HG03558 (cell line): ENCODE measurements around the gene S100B.
A peak's percentile ranks its signal among the peaks of the same experiment; 100 is the strongest.

ENCODE experiments used
- ATAC-seq: cut with Tn5 transposase; IDR thresholded peaks from one replicate; pipeline ENCODE4 v1.9.1; 2021; ENCODE audit warnings: moderate number of reproducible peaks; ENCODE audit not compliant: unreplicated experiment; ENCODE audit errors: extremely low read depth

Gene S100B

DNA sequence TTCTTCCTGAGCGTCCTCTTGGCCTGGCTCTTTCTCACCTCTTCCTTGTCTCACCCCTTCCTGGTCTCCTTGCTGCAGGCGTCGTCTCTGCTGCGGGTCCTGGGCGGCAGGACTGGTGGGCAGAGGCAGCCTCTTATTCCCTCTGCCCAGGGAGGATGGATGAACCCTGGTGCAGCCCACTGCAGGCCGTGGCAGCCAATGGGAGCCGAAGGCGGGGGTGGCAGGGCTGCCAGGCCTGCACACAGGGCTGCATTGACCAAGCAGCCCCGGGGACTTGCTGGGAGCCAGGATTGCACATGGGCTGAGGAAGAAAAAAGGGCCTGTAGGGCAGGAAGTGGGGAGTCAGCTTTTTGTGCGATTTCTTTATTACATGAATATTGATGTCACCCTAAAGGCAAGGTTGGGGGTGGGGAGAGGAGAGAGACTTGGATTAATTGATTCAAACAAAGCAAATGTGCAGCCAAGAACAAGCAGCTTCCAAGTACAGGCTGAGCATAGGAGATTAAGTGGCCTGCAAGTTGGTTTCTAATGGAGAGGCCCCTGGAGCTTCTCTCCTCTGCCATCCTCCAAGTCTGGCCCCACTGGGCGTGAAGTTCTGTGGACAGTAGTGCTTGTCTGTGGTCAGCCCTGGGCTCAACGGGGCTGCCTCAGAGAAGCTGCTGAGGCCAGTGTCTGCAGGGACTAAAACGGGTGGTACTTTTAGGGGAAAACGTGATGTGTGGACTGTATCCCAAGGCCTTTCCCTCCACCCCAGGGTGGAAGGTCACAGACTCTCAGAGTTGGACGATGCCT, at the start of gene S100B:
TSS of gene S100B (minus strand) at position 108 of the 792 bp plus-strand sequence. CDS start 2,667 bp downstream, outside the sequence.
- ATAC-seq: no peak

DNA sequence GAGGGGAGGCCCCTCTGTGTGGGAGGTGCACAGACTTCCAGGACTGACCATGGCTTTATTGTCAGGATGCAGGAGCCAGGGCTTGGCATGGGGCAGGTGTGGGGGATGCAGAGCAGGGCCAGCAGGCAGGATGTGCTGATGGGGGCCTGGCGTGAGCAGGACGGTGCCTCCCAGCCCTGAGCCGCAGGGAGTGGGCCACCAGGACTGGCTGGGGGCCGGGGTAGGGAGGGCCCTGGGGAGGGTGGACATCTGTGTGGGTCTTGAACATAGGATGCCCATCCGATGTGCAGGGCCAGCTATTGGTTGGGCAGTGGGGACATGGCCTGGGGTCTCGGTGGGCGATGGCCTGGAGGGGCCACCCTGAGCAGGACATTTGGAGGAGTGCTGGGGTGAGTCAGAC, 46.2 kb upstream of the S100B start:
- no peak for ATAC-seq

DNA sequence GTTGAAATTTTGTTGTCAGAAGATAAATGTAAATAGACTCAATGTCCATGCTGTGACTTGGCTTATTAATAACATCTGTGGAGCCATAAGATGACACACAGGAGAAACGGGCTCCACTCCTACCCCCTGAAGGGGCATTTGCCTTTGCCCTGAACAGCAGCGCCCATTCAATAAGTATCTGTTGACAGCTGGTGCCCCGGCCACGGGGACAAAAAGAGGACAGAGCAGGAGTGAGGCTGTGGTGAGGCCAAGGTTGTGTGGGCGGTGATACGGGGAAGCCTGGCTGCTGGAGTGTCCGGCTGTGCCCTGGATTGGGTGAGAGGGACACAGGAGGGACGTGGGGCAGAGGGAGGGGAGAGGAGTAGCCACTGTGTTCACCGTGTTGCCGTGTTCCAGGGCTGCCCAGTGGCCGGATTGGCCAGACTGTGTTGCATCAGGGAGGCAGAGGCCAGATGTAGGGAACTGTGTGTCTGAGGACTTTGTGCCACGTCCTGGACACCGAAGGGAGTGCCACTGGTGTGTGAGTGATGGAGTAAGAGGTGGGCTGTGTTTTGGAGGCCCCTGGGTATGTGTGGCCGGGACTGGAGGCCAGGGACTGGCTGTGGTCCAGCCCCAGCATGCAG, 45.7 kb upstream of the S100B start:
- ATAC-seq: no peak

DNA sequence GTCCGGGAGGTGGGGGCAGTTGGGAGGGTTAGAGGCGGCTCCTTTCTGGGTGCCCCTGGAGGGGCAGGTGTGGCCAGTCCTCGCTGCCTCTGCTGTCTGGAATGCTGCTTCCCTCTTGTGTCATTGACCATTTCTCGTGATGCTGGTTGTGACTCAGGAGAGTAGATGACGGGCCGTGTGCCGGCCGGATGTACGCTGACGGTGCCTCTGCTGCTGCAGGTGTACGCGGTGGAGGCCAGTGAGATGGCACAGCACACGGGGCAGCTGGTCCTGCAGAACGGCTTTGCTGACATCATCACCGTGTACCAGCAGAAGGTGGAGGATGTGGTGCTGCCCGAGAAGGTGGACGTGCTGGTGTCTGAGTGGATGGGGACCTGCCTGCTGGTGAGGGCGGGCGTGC, 44.5 kb upstream of the S100B start:
- ATAC-seq: no peak

DNA sequence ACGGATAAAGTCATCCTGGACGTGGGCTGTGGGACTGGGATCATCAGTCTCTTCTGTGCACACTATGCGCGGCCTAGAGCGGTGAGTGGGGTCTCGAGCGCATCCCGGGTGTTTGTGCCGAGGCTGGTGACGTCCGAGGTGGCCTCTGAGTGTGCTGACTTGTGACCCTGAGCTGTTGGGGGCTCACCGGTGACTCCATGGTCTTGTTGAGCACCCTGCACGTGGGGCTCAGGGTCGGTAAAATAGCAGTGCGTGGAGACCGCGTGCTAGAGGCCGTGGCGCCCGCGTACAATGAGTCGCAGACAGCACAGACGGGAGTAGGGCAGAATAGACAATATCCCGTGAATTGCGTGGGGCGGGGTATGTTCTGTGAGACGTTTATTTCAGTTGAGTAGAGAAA, 43.7 kb upstream of the S100B start:
- ATAC-seq: no peak

GRCh38 chr21:46646541-46647154, 41.8 kb upstream of the S100B start:
- no peak for ATAC-seq

DNA sequence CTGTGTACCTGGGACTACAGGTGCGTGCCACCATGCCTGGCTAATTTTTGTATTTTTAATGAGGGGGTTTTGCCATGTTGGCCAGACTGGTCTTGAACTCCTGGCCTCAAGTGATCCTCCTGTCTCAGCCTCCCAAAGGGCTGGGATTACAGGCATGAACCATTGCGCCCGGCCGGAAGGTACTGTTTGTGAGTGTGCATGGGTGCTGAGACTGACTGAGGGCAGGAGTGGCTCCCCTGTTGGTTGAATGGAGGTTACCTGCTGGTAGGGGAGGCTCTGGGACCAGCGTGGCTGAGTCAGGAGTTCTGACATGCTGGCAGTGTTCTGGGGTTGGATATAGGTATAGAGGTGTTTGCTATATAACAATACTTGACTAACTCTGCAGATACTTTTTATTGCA, 41.0 kb upstream of the S100B start:
- no peak for ATAC-seq

DNA sequence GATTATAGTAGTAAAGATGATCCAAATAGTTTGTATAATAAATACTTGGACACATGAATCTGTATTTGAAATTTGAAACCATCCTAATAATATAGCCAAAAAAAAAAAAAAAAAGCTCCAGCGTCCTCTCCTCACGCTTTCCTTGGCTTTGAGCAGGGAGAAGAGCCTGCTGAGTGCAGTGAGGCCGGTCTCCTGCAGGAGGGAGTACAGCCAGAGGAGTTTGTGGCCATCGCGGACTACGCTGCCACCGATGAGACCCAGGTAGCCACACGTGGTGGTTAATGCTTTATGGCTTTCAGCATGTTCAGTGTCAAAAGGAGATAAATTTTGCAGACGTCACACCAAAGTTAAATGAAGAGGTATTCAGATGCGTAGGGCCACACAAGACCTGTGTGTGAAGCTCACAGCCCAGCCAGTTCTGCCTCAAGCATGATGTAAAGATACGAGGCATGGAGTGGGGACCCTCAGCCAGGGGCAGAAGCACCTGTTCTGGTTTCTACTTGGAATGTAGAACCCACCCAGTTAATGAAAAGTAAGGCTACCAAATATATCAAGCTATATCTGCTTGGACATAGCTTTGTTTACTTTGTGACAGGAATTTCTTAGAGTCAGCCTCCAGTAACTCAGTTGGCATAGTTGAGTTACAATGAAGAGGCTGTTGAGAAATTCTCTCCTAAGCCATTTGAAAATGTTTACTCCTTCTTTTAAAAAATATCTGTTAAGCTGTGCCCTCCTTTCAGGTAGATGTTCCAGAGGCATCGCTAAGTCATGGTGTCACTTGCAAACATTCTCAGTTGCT, 38.7 kb upstream of the S100B start:
- no peak for ATAC-seq

DNA sequence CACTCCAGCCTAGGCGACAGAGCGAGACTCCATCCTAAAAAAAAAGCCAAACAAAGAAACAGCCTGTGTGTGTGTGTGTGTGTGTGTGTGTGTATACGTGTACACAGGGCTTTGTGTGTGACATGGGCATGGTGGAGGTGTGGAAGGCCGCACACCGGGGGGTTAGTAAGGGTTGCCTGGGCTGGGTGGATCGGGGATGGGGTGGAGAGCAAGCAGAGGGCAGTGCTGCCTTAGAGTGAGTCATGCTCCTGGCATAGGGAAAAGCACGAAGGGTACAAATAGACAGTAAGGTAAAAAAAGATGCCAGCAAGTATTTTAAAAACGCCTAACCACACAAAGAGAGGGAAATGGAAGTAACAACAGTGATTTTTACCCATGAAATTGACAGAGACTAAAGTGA, 36.8 kb upstream of the S100B start:
- no peak for ATAC-seq

DNA sequence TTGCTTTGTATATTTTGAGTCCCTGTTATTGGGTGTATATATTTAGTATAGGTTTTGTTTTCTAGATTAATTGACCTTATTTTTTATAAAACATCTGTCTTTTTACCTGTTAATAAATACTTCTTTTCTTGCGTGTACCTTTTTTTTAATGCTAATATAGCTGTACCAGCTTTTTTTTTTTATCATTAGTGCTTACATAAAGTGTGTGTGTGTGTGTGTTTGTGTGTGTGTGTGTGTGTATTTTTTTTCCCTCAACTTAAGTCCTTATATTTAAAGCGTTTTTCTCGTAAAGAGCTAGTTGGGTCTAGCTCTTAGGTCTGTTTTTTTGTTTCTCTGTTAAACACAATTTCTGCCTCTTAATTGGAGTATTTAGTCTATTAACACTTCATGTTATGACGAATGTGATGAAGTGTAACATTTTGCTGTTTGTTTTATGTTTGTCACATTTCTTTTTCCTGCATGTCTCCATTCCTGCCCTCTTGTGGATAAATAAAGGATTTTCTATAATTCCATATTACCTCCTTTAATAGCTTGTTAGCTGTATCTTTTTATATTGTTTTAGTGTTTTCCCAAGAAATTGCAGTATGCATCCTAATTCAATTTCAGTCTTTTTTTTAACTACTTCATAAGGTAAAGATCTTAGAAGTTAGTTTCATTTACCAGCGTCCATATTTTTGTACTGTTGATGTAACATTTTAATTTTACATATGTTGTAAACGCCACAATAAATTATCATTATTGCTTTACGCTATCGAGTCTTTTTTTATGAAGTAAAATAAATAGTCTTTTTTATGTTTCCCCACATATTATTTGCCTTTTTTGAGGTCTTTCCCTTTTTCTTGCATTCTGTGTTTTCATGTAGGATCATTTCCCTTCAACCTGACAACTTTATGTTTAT, 34.9 kb upstream of the S100B start:
- no peak for ATAC-seq

DNA sequence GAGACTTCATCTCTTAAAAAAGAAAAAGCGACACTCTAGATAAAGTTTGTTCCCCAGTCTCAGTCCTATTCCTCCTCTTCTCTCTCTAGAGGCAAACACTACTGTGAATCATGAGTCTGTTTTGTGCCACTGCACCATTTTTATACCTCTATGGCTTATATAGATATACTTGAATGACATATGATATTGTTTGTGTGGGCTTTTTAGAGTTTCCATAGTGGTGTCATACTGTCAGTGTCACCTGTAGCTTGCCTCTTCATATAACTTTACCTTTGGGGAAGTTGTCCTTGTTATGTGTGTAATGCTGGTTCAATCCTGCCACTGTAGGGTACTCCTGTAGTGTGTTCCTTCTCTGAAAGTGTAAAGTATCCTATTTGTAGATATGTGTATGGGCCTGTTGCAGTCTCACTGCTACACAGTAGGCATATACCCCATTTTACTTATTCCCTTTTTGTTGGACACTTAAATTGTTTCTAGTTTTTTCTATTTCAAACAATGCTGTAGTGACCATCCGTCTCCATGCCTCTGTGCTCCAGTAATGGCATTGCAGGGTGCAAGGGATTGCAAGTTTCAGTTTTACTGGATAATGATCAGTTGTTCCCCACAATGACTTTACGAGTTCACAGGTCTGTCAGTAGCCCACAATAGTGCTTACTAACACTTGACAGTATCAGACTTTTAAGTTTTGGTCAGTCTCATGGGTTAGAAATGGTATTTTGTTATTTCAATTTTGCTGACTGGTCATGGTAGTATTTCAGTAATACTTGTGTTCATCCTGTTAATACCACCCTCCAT, 33.3 kb upstream of the S100B start:
- ATAC-seq: no peak

DNA sequence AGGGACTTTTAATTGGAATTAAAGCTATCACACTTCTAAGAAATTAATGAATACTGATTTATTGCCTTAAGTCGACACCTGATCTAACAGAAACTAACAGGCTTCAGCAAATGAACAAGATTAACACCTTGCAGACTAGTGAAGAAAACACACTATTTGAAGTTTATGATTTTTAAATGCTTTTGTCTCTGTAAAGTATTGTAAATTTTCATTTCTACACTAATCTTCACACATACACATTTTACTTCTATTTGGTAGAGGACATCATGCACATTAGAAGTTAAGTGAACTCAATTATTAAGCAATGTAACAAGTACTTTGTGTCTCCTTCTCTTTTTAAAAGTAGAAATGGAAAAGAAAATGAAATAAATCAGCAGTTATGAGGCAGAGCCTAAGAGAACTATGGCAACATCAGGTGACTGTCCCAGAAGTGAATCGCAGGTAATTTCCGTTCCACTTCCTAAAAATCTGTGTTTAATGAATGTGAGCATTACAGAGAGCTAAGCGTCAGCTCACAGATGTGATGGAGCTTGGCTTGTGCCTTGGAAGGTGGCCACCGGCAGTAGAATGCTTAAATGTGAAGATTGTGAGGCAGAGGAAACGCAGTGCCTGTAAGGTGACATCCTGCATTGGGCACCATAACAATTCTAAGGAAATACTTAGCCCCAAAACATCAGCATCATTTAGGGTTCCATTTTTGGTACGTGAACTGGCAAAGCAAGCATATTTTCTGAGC, 31.8 kb upstream of the S100B start:
- no peak for ATAC-seq

DNA sequence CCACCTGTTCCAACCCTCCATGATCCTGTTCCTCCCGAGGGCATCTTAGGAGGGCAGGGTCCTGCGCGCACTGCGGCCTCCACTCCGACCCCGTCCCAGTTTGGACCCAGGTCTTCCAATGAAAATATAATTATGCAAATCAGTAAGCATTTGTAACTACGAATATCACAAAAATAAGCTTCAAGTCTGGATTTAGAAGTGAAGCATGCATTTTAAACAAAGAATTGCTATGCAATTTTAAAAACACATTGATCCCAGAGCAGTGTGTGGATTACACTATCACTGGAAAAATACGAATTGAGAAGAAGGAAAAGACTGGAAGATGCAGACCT, 31.3 kb upstream of the S100B start:
- ATAC-seq: no peak

DNA sequence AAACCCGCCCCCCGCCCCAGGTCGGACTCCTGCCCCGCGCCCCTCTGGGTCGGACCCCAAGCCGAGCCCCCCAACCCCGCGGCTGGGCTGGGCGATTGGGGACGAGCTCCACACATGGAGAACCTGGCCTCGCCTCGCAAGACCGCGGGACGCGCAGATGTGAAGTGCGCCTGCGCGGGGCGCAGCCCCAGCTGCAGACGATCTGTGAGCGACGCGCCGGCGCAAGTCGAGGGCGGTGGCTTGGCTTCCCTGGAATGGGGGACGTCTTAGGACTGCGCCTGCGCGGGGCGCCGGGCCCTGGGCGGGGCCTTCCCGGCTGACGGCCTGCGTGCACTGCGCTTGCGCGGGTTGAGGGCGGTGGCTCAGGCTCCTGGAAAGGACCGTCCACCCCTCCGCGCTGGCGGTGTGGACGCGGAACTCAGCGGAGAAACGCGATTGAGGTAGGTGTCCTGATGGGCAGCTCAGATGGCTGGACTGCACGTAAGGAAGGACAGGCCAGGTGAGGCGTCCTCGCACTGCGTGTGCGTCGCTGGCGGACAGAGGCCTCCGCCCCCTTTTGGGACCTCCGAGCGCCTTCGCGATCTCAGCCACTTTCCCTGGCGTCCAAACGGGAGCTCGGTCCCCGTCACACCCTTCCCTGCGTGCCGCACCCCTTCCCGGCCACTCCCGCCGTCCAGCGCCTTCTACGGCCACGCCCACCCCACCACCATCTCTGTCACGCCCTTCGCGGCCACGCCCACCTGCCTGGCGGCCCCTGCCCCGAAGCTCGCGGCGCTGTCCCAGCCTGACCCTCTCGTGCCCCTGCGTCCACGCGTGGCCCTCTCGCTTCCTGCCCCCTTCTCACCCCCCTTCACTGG, 30.7 kb upstream of the S100B start, which contains the start of gene PRMT2:
TSS of gene PRMT2 (plus strand) at position 351 of the 857 bp plus-strand sequence. CDS start 1,278 bp downstream, outside the sequence.
- peak; percentile 85 for ATAC-seq

- no peak for ATAC-seq
Observed at GRCh38 chr21:46634966-46635323, 30.1 kb upstream of the S100B start.

DNA sequence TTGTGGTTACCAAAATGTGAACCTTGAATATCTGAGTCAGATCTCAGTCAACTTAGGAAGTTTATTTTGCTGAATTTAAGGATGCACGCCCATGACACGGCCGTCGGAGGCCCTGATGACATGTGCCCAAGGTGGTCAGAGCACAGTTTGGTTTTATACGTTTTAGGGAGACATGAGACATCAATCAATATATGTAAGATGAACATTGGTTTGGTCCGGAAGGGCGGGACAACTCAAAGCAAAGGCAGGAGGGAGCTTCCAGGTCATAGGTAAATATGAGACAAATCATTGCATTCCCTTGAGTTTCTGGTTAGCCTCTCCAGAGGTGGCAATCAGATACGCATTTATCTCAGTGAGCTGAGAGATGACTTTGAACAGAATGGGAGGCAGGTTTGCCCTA, 29.5 kb upstream of the S100B start:
- ATAC-seq: no peak

- no peak for ATAC-seq
Observed at GRCh38 chr21:46633566-46633965, 28.7 kb upstream of the S100B start.
